Measurements from ENCODE around the gene KRT84.

Gene KRT84, protein sequence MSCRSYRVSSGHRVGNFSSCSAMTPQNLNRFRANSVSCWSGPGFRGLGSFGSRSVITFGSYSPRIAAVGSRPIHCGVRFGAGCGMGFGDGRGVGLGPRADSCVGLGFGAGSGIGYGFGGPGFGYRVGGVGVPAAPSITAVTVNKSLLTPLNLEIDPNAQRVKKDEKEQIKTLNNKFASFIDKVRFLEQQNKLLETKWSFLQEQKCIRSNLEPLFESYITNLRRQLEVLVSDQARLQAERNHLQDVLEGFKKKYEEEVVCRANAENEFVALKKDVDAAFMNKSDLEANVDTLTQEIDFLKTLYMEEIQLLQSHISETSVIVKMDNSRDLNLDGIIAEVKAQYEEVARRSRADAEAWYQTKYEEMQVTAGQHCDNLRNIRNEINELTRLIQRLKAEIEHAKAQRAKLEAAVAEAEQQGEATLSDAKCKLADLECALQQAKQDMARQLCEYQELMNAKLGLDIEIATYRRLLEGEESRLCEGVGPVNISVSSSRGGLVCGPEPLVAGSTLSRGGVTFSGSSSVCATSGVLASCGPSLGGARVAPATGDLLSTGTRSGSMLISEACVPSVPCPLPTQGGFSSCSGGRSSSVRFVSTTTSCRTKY

DNA sequence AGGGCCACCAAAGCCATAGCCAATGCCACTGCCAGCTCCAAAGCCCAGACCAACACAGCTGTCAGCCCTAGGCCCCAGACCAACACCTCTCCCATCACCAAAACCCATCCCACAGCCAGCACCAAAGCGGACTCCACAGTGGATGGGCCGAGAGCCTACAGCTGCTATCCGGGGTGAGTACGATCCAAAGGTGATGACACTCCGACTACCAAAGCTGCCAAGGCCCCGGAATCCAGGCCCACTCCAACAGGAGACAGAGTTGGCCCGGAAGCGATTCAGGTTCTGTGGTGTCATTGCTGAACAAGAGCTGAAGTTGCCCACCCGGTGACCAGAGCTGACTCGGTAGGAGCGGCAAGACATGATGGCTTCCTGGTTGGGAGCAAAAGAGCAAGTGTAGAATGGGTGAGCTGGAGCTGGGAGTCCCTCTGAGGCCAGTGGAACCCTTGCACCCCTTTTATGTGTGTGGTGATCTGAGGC is at the start of gene KRT84:
KRT84 (minus strand) TSS at position 427 of the 477 bp plus-strand sequence; CDS start at position 360, 67 bp downstream.
- TF ChIP-seq, protein P1, sequence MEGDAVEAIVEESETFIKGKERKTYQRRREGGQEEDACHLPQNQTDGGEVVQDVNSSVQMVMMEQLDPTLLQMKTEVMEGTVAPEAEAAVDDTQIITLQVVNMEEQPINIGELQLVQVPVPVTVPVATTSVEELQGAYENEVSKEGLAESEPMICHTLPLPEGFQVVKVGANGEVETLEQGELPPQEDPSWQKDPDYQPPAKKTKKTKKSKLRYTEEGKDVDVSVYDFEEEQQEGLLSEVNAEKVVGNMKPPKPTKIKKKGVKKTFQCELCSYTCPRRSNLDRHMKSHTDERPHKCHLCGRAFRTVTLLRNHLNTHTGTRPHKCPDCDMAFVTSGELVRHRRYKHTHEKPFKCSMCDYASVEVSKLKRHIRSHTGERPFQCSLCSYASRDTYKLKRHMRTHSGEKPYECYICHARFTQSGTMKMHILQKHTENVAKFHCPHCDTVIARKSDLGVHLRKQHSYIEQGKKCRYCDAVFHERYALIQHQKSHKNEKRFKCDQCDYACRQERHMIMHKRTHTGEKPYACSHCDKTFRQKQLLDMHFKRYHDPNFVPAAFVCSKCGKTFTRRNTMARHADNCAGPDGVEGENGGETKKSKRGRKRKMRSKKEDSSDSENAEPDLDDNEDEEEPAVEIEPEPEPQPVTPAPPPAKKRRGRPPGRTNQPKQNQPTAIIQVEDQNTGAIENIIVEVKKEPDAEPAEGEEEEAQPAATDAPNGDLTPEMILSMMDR (IDR thresholded peaks at IDR 0.05; ENCODE audit: control insufficient read depth, insufficient read depth, low read depth, low read length, missing control alignments): no peak
- DNase-seq (ENCODE audit: low read depth): no peak
- H3K4me3 ChIP-seq (ENCODE audit: control insufficient read depth, low read depth, low read length): no peak within 1 kb of the TSS

DNA sequence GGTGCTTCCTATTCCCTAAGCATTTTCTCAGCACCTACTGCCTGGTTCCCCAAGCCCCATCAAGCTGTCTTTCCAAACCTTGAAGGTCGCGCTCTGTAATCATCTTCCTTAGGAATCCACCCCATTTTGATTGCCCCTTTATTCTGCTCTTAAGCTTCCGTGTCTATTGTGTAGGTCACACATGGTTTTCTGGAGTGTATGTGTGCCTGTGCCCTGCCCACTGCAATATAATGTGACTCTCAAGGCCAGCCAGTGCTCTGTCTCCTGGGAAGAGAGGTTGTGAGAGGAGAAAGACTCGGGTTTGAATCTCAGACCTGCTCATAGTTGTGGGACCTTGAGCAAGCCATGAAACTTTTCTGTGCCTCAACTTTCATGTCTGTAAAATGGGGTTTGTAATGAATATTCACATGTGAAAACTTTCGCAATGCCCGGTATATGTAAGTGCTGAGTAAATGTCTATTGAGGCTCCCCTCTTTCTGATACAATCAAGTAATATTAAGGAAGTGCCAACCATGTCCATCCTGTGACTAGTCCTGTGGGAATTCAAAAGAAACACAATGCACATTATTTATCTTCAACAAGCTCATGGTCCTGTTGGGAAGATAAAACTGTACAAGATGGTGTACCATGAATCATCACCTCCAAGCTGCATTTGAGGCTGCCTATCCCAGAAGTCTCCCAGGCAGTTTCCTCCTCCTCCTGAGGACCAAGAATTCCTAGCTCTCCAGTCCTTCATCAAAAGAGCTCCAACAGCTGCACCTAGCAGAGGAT is 49.5 kb upstream of the KRT84 start:
- no peak overlapping the region for H3K4me3 ChIP-seq (ENCODE audit: control insufficient read depth, low read depth, low read length)
- DNase-seq (ENCODE audit: low read depth): no peak
- TF ChIP-seq, protein P1 (IDR thresholded peaks at IDR 0.05; ENCODE audit: control insufficient read depth, insufficient read depth, low read depth, low read length, missing control alignments): no peak

DNA sequence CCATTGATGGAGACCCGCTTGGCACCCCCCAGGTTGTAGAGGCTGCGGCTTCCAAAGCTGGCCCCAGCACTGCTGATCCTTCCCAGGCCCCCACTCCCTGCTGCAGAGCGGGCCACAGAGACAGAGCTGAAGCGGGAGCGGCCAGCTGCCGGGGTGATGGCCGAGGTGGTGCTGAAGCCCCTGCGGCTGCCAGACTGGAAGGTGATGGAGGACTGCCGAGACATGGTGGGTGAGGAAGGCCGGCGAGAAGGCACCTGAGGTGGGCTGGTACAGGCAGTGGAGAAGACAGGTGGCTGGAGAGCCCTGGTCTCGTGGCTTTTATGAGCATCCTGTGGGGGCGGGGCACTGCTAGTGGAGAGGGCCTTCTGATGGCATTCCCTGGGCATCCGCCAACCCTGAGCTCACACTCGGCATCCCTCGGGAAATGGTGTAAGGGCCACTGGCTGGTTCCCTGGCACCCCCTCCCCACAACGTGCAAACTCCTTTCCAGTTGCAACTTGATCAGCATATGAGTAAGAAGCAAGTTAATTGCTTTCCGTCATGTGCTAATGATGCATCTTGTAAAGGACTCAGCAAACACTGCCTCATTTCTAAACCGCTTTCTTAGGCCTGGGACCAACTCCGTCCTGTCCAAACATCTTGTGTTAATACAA is 48.8 kb upstream of the KRT84 start, which contains the start of gene KRT75:
KRT75 (minus strand) TSS at position 291 of the 653 bp plus-strand sequence; CDS start at position 224, 67 bp downstream.
- DNase-seq (ENCODE audit: low read depth): no peak
- H3K4me3 ChIP-seq (ENCODE audit: control insufficient read depth, low read depth, low read length): no peak within 1 kb of the TSS
- TF ChIP-seq, protein P1 (IDR thresholded peaks at IDR 0.05; ENCODE audit: control insufficient read depth, insufficient read depth, low read depth, low read length, missing control alignments): no peak

DNA sequence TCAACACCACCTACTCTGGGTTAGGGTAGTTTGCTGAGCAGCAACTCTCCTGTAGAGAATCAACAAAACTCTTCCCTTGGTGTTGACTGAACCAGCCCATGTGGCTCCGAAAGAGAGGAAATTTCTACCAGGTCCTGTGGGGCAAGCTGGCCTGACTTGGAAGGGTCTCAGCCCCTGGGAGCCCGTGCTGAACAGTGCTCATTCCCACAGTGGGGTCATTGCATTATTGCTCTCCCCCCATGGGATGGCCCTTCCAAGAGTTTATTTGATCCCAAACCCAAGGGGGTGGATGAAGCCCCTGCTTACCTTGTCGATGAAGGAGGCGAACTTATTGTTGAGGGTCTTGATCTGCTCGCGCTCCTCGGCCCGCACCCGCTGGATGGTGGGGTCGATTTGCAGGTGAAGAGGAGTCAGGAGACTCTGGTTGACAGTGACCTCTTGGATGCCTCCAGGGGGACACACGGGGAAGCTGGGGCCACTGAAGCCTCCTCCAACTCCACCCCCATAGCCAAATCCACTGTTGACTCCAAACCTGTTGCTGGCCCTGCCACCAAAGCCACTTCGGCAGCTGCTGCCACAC is 48.1 kb upstream of the KRT84 start:
- TF ChIP-seq, protein P1 (IDR thresholded peaks at IDR 0.05; ENCODE audit: control insufficient read depth, insufficient read depth, low read depth, low read length, missing control alignments): no peak
- no peak for DNase-seq (ENCODE audit: low read depth)
- no peak overlapping the region for H3K4me3 ChIP-seq (ENCODE audit: control insufficient read depth, low read depth, low read length)

DNA sequence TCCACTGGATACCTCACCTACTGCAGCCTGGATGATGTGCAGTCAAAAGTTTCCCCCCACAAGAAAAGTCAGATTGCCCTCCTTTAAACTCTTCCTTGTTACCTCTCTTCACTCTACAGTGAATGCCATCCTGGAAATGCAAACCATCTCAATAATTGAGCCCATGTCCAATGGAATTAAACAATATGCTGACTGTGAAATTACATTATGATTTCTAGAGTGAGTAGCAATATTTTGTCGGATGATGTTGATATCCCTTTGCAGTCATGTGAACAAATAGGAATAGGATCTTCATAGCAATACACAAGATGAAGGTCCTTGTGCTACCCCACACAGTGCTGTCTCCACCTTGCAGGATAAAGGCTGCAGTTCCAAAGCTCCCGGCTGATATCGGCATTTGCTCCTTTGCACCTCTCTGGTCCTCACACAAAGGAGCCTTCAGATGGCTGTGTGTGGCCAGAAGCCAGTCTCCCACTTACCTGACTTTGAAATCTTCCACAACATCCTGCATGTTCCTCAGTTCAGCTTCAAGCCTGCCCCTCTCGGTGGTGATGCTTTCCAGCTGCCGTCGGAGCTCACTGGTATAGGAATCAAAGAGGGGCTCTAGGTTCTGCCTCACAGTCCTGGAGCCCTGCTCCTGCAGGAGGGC is 47.2 kb upstream of the KRT84 start:
- TF ChIP-seq, protein P1 (IDR thresholded peaks at IDR 0.05; ENCODE audit: control insufficient read depth, insufficient read depth, low read depth, low read length, missing control alignments): no peak
- no peak overlapping the region for H3K4me3 ChIP-seq (ENCODE audit: control insufficient read depth, low read depth, low read length)
- no peak for DNase-seq (ENCODE audit: low read depth)
